DMS114 treated with DMSO at 0.1 percent for 48 hours (cell line): Measurements from ENCODE around the gene CORT.
"Not testable (repeated sequence)": the region's sequence is repeated elsewhere in the genome, so short reads cannot be mapped to it uniquely, and the experiment has no call there.

ENCODE experiments used
- DNase-seq: peaks from one replicate; lab custom pipeline; 2025; ENCODE audit not compliant: unreplicated experiment; lab: John Stamatoyannopoulos, UW

Gene CORT, protein sequence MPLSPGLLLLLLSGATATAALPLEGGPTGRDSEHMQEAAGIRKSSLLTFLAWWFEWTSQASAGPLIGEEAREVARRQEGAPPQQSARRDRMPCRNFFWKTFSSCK

GRCh38 chr1:10449751-10450150 is at the start of gene CORT:
Gene CORT, plus strand, starts transcription at chr1:10450031. Its CDS starts 193 bp downstream, at chr1:10450224.
- no peak for DNase-seq

GRCh38 chr1:10401281-10401680 is 48.5 kb upstream of the CORT start:
- no peak for DNase-seq

GRCh38 chr1:10402729-10403274 is 47.0 kb upstream of the CORT start:
- no peak for DNase-seq

- no peak for DNase-seq
Measured at GRCh38 chr1:10407201-10407600, 42.6 kb upstream of the CORT start.

- DNase-seq = no peak
Measured at GRCh38 chr1:10415211-10415930, 34.5 kb upstream of the CORT start.

- not testable (repeated sequence) for DNase-seq
Measured at GRCh38 chr1:10415967-10416366, 33.9 kb upstream of the CORT start.

- not testable (repeated sequence) for DNase-seq
Measured at GRCh38 chr1:10418741-10419140, 31.1 kb upstream of the CORT start.

- DNase-seq = no peak
Measured at GRCh38 chr1:10419351-10419750, 30.5 kb upstream of the CORT start.

- no peak for DNase-seq
Measured at GRCh38 chr1:10421637-10422036, 28.2 kb upstream of the CORT start.

GRCh38 chr1:10424034-10424433 is 25.8 kb upstream of the CORT start:
- DNase-seq = no peak

- no peak for DNase-seq
Measured at GRCh38 chr1:10424651-10425050, 25.2 kb upstream of the CORT start.

DNA sequence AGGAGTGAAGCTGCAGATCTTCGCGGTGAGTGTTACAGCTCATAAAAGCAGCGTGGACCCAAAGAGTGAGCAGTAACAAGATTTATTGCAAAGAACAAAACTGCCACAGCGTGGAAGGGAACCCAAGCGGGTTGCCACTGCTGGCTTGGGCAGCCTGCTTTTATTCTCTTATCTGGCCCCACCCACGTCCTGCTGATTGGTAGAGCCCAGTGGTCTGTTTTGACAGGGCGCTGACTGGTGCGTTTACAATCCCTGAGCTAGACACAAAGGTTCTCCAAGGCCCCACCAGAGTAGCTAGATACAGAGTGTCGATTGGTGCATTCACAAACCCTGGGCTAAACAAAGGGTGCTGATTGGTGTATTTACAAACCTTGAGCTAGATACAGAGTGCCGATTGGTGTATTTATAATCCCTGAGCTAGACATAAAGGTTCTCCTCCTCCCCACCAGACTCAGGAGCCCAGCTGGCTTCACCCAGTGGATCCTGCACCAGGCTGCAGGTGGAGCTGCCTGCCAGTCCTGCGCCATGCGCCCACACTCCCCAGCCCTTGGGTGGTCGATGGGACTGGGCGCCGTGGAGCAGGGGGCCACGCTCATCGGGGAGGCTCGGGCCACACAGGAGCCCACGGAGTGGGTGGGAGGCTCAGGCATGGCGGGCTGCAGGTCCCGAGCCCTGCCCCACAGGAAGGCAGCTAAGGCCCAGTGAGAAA is 23.9 kb upstream of the CORT start:
- not testable (repeated sequence) for DNase-seq

DNA sequence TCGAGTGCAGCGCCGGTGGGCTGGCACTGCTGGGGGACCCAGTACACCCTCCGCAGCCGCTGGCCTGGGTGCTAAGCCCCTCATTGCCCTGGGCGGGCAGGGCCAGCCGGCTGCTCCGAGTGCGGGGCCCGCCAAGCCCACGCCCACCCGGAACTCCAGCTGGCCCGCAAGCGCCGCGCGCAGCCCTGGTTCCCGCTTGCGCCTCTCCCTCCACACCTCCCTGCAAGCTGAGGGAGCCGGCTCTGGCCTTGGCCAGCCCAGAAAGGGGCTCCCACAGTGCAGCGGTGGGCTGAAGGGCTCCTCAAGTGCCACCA is 23.3 kb upstream of the CORT start:
- not testable (repeated sequence) for DNase-seq

DNA sequence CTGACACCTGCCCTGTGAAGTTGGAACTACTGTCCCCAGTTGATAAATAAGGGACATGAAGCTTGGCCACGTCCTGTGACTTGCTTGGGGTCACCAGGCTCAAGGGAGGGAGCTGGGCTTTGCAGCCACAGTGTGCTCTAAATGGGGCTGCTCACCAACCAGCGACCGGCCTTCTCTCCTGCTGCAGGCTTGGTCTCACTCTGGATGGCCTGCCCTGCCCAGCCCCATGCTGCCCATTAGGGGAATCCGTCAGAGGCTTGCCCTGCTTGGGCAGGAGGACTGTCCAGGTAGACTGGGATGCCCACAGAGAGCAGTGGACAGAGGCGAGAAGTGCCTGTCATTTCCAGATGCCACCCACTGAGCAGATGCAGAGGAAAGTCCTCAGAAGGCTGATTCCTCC is 20.8 kb upstream of the CORT start:
- DNase-seq = no peak

GRCh38 chr1:10429868-10430215 is 20.0 kb upstream of the CORT start:
- no peak for DNase-seq

GRCh38 chr1:10430216-10431069 is 19.4 kb upstream of the CORT start, which contains the start of gene CENPS:
Gene CENPS, plus strand, starts transcription at chr1:10430433. Its CDS starts 85 bp downstream, at chr1:10430518.
- peak; percentile 84 for DNase-seq

DNA sequence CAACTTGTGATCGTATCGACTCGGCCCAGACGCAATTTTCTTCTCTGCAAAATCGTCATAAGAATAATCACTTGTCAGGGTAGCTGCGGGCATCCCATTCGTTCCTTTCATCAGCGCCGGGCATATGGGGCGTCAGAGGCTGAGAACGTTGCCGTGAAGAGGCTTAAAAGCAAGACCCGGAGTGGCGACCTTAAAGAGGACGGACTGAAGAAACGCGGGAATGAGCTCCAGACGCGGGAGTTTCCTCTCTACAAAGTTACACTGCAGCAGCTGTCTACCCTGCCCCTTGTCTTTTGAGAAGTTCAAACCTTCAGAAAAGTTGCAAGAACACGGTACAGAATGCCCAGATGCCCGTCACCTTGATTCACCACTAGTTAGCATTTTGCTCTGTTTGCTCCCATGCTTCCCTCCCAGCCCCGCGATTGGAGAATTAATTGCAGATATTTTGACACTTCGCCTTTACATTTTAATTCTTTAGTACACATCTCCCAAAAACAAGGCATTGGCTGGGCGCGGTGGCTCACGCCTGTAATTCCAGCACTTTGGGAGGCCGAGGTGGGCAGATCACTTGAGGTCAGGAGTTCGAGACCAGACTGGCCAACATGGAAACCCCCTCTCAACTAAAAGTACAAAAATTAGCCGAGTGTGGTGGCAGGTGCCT is 18.6 kb upstream of the CORT start:
- DNase-seq = no peak

GRCh38 chr1:10432910-10433700 is 16.7 kb upstream of the CORT start:
- no peak for DNase-seq

DNA sequence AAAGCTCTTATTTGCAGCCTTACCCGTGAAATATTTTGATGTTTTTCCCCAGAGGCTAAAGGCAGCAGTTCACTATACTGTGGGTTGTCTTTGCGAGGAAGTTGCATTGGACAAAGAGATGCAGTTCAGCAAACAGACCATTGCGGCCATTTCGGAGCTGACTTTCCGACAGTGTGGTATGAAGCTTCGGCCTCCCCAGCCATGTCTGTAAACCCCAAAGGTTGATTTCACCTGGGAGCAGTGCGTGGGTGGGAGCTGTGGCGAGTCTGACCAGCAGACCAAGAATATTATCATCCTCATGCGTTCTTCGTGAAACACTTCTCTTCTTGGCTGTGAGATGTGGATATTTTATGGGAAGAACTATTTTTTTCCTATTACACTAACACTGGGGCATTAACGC is 16.0 kb upstream of the CORT start:
- no peak for DNase-seq

- no peak for DNase-seq
Measured at GRCh38 chr1:10434590-10434989, 15.2 kb upstream of the CORT start.
